Ammon's horn (tissue), 1 donor: ENCODE measurements around the gene RIMBP2.

ENCODE experiments used
- DNase-seq: peaks from one replicate; pipeline ENCODE4 v3.0.0-alpha.2; 2016; ENCODE audit warnings: low spot score

Gene RIMBP2

DNA sequence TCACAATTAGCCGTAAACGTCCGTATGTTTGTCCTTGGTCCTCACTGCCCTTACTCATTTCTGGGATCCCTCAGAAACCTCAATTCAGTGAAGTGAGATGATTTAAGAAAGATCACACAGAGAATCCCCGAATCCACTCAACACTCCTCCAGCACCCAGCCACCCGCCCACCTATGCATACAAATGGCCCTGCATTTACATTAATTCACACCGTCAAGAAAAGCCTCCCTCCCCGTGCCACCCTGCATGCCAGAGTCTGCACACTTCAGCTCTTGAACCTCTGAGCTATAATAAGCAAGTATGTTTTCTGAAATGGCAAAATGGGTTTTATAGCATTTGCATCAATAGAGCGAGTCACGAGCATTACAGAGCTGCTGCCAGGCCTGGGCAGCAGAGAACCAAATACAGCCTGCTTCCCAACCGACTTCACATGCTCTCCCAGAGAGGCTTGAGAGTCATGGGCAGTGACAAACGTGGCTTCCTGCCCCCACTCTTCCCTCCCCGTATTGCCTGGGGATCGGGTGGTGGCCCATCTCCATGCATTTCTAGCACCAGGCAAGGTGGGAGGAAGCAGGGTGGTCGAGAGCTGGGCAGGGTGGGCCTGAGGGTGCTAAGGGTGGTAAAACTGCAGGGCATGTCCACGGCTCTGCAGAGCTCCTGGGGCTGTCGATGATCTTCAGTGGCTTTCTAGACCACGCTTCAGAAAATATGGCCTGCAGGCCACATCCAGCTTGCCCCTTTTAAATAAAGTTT lies 177.6 kb downstream of the RIMBP2 start:
- DNase-seq = no peak

DNA sequence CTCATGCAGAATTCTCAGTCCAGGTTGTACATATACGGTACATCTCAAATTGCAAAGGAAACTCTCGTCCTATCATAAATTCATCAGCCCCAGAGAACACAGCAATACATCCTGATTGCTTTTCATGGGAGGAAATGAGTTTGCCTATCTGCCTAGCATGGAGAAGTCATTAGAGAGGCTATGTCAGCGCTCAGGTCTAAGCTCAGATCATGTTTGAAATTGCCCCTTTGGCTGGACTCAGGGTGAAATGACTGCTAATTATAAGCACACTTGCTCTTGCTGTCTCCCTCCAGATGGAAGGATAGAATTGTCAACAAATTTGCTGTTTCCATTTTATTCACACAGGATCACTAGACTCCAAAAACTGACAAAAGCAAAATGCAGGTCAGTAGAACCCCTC lies 178.4 kb downstream of the RIMBP2 start:
- no peak for DNase-seq

- DNase-seq = no peak
Observed at GRCh38 chr12:130537051-130537450, 179.0 kb downstream of the RIMBP2 start.

DNA sequence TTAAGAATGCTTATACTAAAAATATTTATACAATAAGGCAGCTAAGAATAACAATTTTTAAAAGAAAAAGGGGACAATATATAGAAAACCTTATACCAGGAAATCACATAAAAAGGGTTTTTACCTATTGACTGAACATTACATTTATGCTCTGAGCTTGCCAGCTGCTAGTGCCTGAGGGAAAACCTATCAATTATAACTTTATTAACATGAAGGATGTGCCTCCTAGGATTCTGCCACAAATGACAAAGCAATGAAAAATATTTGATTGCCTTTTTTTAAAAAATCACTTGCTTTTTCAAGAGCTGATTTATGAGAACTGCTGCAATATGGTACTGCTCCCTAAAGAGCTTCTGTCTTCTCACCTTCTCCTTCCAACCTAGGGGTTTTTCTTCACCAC lies 185.7 kb downstream of the RIMBP2 start:
- no peak for DNase-seq

GRCh38 chr12:130529781-130530180 lies 186.3 kb downstream of the RIMBP2 start:
- DNase-seq = no peak

- peak; percentile 58 for DNase-seq
Observed at GRCh38 chr12:130527239-130527638, 188.9 kb downstream of the RIMBP2 start.

DNA sequence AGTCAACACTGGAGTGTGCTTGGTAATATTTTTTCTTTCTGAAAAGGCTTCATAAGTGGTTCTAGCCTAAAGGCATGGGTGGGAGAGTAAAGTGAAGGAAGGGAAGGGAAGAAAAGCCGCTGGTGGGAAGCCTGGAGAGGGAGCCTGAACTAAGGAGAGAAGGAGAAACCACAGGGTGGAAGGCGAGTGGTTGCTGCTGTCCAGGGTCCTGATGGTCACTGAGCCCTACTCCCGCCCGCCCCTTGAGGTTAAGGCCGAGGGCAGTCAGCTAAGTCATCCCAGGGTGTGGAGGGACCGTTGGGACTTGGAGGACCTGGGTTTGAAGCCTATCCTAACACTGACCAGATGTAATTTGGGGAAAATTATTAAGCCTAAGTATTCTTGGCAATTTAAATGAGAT lies 189.3 kb downstream of the RIMBP2 start:
- DNase-seq = no peak

GRCh38 chr12:130525384-130526172 lies 190.5 kb downstream of the RIMBP2 start:
- DNase-seq = no peak

DNA sequence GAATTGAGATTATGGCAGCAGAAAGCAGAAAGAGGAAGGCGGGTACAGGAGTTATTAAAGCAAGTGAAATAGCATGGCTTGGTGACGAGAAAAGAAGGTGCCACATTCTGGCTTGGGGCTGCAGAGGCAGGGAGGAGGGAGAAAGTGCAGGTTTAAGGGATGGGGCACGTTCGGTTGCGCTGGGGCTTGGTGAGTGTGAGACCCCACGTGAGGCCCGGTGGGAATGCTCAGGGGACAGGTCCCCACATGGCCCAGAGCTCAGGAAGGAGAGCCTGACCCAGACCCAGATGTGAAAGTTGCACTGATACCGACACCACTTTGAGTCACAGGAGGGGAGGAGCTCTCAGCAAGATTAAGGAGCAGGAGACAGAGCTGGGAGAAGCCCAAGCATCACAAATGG lies 191.3 kb downstream of the RIMBP2 start:
- no peak for DNase-seq

DNA sequence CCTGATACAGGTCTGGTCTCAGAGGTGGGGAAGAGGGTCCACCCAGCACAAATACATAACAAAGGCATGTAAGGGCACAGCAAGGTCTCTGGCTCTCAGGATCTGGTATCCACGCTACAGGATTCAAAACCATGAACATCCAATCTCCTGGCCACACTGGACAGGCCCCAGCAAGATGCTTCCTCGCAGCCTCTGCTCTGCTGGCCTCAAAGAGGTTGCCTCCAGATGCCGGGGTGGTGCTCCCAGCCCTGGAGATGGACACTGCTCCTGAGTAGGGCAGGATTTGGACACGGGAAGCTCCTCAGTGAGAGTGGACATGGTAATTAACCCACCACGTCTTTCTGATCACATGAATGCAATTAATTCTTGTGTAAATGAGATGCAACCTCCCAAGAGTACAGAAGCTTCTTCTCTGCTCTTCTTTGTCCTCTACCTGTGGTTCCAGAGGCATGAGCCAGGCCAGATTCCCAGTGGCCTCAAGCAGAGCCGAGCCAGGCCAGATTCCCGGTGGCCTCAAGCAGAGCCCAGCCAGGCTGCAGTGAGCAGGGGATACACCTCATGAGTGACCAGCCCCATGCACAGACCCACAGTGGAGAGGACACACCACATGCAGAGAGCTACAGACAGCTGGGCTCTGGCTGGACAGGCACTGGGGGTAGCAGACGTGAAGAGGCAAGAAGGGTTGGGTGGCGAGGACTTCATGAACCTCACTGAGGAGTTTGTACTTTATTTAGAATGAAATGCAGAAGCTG lies 192.1 kb downstream of the RIMBP2 start:
- DNase-seq = no peak

DNA sequence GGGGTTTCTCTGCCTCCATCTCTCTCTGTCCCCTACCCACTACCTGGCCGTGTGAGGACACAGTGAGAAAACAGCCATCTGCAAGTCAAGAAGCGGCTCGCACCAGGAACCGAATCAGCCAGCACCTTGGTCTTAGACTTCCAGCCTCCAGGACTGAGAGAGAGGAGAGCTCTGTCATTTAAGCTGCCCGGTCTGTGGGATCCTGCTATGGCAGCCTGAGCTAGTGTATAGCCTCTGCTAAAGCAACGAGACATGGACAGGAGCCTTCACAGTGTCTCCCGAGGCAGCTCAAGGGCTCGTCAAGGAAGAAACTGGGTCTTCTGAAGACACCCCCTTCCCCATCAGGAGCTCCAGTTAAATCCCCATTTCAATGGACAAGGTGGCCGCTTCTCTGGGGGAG lies 192.9 kb downstream of the RIMBP2 start:
- DNase-seq = no peak

DNA sequence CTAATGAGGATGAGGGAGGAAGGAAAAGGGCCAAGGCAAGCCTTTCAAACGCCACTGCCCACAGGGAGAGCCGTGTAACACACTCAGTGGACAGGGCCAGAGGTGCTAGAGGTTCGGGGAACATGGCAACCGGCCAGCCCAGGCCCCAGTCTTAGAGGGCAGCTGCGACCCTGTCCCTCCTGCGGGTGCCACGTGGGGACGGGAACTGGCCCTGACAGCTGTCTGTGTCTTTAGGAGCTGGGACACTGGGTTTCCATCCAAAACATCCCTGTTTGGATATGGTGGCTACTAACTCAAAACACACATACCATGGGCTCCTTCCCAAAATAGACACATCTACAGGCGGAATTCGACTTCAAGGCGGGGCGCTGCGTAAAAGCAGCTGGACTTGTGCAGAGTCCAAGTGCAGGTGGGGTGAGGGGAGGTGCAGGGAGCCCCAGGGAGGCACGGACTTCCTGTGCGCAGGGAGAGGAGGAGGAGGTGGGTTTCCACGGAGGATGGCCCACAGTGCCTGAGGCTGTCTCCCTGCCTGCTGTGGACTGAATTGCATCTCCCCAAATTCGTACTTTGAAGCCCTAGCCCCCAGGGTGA lies 193.8 kb downstream of the RIMBP2 start:
- DNase-seq = no peak

GRCh38 chr12:130521375-130522124 lies 194.5 kb downstream of the RIMBP2 start:
- no peak for DNase-seq

- no peak for DNase-seq
Observed at GRCh38 chr12:130520784-130521183, 195.3 kb downstream of the RIMBP2 start.

DNA sequence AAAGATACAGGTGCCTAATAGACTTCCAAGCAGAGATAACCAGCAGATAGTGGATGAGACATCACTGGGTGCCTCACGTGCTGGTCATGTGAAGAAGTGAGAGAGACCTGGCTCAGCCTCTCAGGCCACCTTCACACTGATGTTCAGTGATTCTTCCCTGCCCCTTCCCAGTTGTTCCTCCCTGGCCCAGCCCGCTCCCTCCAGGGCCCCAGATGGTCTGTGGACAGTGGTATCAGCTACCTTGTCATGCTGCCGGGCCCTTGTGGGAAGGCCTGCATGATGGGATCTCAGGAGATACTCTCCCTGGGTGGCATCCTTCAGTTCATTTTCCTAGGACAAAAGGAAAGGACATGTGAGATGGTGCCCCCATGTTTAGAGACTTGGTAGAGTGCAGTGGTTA lies 198.5 kb downstream of the RIMBP2 start:
- DNase-seq = no peak

DNA sequence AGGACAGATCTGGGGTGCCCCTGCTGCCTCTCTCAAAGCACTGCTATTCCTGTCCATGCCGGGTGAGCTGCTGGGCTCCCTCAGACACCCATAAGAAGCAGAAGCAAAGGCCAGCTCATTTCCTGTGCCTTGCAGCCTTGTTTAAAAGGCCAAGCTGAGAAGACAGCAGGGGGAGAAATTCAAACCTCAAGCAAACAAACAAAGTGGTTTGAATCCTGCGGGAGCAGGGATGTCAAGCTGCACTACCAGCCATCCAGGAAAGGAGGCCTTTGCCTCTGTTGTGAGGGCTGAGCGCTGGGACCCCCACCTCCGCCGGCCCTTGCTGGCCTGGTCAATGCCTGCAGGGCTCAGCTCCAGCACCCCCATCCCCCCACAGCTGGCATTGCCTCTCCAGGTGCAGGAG lies 201.9 kb downstream of the RIMBP2 start:
- DNase-seq = no peak

GRCh38 chr12:130513556-130513955 lies 202.5 kb downstream of the RIMBP2 start:
- no peak for DNase-seq

DNA sequence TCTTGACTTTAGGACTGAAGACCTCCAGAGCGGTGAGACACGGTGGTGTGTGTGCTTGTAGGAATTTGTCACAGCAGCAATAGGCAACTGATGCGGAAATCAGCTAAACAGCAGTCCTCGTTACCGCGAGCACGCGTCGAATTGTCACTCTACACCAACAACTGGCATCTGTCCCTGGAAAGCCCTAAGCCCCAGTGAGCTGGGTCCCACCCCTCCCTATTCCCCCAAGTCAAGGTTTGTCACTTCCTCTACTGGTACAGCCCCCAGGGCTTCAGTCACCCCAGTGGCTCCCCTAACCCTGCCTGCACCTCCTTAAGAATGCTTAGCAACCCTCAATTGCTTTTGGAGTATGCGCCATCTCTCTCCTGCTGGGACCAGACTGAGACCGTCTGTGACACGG lies 204.8 kb downstream of the RIMBP2 start:
- DNase-seq = no peak

GRCh38 chr12:130509454-130509853 lies 206.6 kb downstream of the RIMBP2 start:
- DNase-seq = no peak

GRCh38 chr12:130508847-130509246 lies 207.3 kb downstream of the RIMBP2 start:
- no peak for DNase-seq

DNA sequence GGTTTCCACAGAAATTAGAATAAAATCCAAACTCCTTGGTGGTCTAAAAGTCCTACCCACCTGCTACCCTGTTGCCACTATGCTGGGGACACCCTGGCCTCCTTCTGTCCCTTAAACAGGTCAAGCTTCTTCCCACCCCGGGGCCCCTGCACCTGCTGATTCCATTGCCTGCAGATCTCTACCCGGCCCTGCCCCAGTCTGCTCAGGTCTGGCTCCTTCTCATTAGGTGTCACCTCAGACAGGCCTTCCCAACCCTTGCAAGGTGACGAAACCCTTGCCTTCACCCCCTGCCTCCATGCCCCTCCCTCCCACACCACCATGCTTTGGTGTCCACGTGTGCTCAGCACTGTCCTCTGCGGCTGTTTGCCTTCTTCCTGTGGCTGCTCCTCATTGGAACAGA lies 207.8 kb downstream of the RIMBP2 start:
- DNase-seq = no peak

GRCh38 chr12:130506844-130507243 lies 209.3 kb downstream of the RIMBP2 start:
- no peak for DNase-seq
